ENCODE measurements around the gene SEC14L2.

DNA sequence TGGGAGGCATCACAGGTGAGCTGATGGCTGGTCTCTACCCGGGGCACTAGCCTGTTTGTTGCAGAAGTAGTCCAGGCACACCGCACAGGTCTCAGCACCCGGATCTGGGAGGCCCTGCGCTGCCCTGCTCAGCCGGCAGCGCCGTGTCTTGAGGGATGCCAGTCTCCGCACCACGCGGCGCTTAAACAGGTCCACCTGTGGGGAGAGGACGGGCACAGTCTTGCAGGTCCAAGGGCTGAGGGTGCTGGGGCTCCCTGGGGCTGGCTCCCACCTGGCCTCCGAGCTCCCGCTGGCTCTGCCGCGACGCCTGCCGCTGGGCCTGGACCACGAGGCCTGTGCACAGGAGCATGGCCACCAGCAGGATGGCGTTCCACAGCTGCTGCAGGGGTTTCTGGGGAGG, 16.8 kb upstream of the SEC14L2 start:
- TF ChIP-seq, protein P1, sequence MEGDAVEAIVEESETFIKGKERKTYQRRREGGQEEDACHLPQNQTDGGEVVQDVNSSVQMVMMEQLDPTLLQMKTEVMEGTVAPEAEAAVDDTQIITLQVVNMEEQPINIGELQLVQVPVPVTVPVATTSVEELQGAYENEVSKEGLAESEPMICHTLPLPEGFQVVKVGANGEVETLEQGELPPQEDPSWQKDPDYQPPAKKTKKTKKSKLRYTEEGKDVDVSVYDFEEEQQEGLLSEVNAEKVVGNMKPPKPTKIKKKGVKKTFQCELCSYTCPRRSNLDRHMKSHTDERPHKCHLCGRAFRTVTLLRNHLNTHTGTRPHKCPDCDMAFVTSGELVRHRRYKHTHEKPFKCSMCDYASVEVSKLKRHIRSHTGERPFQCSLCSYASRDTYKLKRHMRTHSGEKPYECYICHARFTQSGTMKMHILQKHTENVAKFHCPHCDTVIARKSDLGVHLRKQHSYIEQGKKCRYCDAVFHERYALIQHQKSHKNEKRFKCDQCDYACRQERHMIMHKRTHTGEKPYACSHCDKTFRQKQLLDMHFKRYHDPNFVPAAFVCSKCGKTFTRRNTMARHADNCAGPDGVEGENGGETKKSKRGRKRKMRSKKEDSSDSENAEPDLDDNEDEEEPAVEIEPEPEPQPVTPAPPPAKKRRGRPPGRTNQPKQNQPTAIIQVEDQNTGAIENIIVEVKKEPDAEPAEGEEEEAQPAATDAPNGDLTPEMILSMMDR (IDR thresholded peaks at IDR 0.05; ENCODE audit: low read depth, low read length): no peak
- TF ChIP-seq EZH2phosphoT487 (IDR thresholded peaks at IDR 0.05; ENCODE audit: low read depth): no peak

All from OCI-LY3 (cell line).